ENCODE data around the gene CAPNS1. TPM values are rescaled to one million over a fixed set of nuclear protein-coding genes. Genes with fewer than 3 reads are reported as not detected.

The CAPNS1 gene
- total and polyA plus RNA-seq, 2 of the 13 experiments (the other 11 are each of a cell fraction or from before 2014, with no cell fraction given), result 322 to 526 TPM

GRCh38 chr19:36114721-36115452 is 25.0 kb upstream of the CAPNS1 start, which contains the start of gene POLR2I (continued):
- TF ChIP-seq JUNB (CRISPR knock-in tag; IDR thresholded peaks at IDR 0.05; ENCODE audit: borderline replicate concordance) (no peak; the same call in 1 of the 2 replicates), IRF2 (CRISPR knock-in tag; IDR thresholded peaks at IDR 0.05) (peak; percentile 83), ZEB1 (IDR thresholded peaks at IDR 0.05; ENCODE audit: insufficient replicate concordance, low read depth) (peak; percentile 39), FLYWCH1 (CRISPR knock-in tag; IDR thresholded peaks at IDR 0.05) (no peak), DR1 (CRISPR knock-in tag; IDR thresholded peaks at IDR 0.05) (peak; percentile 47), SATB2 (CRISPR knock-in tag; IDR thresholded peaks at IDR 0.05) (peak; percentile 82; the same call in 1 of the 2 replicates)

DNA sequence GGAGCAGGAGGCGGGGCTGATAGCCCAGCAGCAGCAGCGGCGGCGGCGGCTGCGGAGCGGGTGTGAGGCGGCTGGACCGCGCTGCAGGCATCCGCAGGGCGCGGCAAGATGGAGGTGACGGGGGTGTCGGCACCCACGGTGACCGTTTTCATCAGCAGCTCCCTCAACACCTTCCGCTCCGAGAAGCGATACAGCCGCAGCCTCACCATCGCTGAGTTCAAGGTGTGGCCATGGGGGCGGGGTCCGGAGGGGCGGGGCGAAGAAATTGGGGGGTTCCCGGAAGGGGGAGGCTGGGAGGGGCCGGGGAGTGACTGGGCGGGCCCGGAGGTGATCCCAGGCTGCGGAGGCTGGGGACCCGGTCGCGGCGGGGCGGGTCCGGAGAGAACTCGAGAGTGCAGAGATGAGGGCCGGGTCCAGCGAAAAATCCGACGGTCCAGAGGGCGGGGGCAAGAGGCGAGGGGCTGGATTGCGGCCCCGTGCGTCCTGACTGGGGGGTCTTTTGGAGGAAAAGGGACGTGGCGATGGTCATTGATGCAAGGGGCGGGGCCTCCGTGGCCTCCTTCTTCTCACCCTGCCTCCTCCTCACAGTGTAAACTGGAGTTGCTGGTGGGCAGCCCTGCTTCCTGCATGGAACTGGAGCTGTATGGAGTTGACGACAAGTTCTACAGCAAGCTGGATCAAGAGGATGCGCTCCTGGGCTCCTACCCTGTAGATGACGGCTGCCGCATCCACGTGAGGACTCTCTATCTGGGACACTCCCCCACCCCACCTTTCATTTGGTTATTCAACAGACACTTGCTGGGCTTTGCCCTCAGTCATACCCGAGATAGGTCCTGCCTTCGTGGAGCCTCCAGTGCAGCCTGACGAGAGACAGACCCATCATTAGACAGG is 24.2 kb upstream of the CAPNS1 start, which contains the start of gene TBCB:
TSS of gene TBCB (plus strand) at position 16 of the 891 bp plus-strand sequence. CDS start at position 109, 93 bp downstream.
- intact Hi-C loops (cut with micrococcal nuclease; ENCODE audit: unreplicated experiment) (loop anchor here (1.0 to 2.0 kb wide), 2 partner anchors 25 to 61 kb away; partner anchors contain the start of genes CAPNS1, THAP8 and WDR62), in situ Hi-C loops (cut with HindIII; ENCODE audit: extremely low pct_ligation_motif_present, low pct_unique_long_range_greater_than_20kb) (no loop called here)
- Histone ChIP-seq H3K4me3 (replicated peaks in 1 of 3; ENCODE audit: insufficient read depth in 1 of 3, low read depth in 2 of 3, low read length in 3 of 3) (peak within 1 kb of the TSS; percentile 72 to 93 (median 88)), H3K4me2 (ENCODE audit: low read depth, low read length) (peak within 1 kb of the TSS; percentile 94), H3K27me3 (ENCODE audit: control insufficient read depth in 1 of 2, insufficient read depth in 2 of 2, low read length in 2 of 2) (no peaks in the 10 kb centered on the region; a peak in 1 of 5 replicates), H3K9ac (ENCODE audit: insufficient read depth, low read depth, low read length) (peak within 1 kb of the TSS; percentile 88), H3K27ac (ENCODE audit: extremely low read length, insufficient read depth, low read length) (peak within 1 kb of the TSS; percentile 77), H3K4me1 (ENCODE audit: insufficient read depth, low read length) (peaks cover 52% of the 10 kb centered on the region), H3K36me3 (replicated peaks in 1 of 2; ENCODE audit: control insufficient read depth in 1 of 2, insufficient read depth in 2 of 2, low read length in 2 of 2) (peaks cover 10 to 15% of the 10 kb centered on the region in 2 experiments; a peak in 2 of 5 replicates), H4K20me1 (ENCODE audit: insufficient read depth, low read length) (no peaks in the 10 kb centered on the region), H3K9me3 (ENCODE audit: low read length) (no peaks in the 10 kb centered on the region), H2AFZ (ENCODE audit: low read length) (no peak within 1 kb of the TSS), H3K79me2 (ENCODE audit: insufficient read depth, low read length) (peaks cover 30% of the 10 kb centered on the region)
- ChIA-PET CTCF (ENCODE audit: low intra/inter-chr PET ratio, low total read pairs) (no interaction called here), POLR2A (interaction anchor here (0.6 to 2.3 kb wide), 20 partner anchors 9 to 373 kb away, joined by 3 to 33 read pairs (median 4); partner anchors contain the start of genes CAPNS1, SYNE4, THAP8 and ZNF146)
- 4% methylated on average over 23 of the region's 59 CpGs for WGBS (ENCODE audit: low lambda C conversion rate)
- no peak for FAIRE-seq
- ATAC-seq, result peak; percentile 21
- TSS peak; percentile 65 for BruUV-seq (replicated peaks)
- peak; percentile 25 for DNase-seq (ENCODE audit: low spot score)
- TF ChIP-seq ZNF781 (CRISPR knock-in tag; IDR thresholded peaks at IDR 0.05; ENCODE audit: borderline replicate concordance, not compliant biosample characterization) (no peak), SMAD1 (CRISPR knock-in tag; IDR thresholded peaks at IDR 0.05; ENCODE audit: borderline replicate concordance, low read depth) (0 out of 2 replicates have a peak, but pooled peaks have one; percentile 56), ZXDC (CRISPR knock-in tag; IDR thresholded peaks at IDR 0.05) (0 out of 2 replicates have a peak, but pooled peaks have one; percentile 17), SP1 (IDR thresholded peaks at IDR 0.05) (no peak), SP1 (CRISPR knock-in tag; IDR thresholded peaks at IDR 0.05) (peak; percentile 73; the same call in 1 of the 2 replicates), ZNF564 (CRISPR knock-in tag; IDR thresholded peaks at IDR 0.05) (peak; percentile 44; the same call in 1 of the 2 replicates), FOXO4 (CRISPR knock-in tag; conservative IDR thresholded peaks at IDR 0.05) (no peak), MAZ (IDR thresholded peaks at IDR 0.05; ENCODE audit: borderline replicate concordance, low read depth, low read length) (0 out of 2 replicates have a peak, but pooled peaks have one; percentile 7), MAZ (CRISPR knock-in tag; IDR thresholded peaks at IDR 0.05; ENCODE audit: low read depth) (no peak; the same call in 1 of the 2 replicates), ZSCAN31 (CRISPR knock-in tag; IDR thresholded peaks at IDR 0.05; ENCODE audit: low read depth) (peak; percentile 6; the same call in 1 of the 2 replicates), ZNF605 (CRISPR knock-in tag; IDR thresholded peaks at IDR 0.05) (no peak)

All from HepG2 (cell line).